Measurements from ENCODE around the gene ADK. TPM values are rescaled to one million over a fixed set of nuclear protein-coding genes. Genes with fewer than 3 reads are reported as not detected.

ADK gene
- polyA plus RNA-seq, 4 donors, result 7.2 to 32.3 (median 16.1) TPM

DNA sequence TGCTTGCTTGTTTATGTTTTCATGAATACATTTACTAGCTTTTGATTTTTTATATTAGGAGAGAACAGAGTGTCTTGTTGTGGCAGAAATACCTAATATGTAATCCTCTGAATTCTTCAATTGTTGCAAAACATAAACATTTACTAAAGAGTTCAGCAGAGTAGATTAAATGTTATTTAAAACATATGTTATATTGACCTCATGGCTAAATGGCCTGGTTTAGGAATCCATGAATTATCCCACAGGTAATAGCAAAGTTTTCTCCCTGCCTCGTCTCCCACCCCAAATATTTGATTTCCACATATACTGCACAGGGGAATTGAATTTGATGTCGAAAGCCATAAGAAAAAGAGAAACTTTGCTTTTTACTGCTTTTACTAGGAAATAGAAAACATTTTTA is 111.8 kb downstream of the ADK start:
- Histone ChIP-seq H3K27ac (ENCODE audit: low read depth in 1 of 3, low read length in 2 of 3) (no peak overlapping the region), H3K36me3 (ENCODE audit: control insufficient read depth in 3 of 3, insufficient read depth in 2 of 3, low read depth in 1 of 3, low read length in 3 of 3) (peaks cover 0 to 3% (median 0%) of the 10 kb centered on the region in 3 donors), H3K9me3 (ENCODE audit: control insufficient read depth in 2 of 2, insufficient read depth in 1 of 2, low read depth in 1 of 2, low read length in 1 of 2) (no peaks in the 10 kb centered on the region), H3K4me3 (ENCODE audit: low read depth in 1 of 3, low read length in 3 of 3) (no peak overlapping the region), H3K27me3 (ENCODE audit: control insufficient read depth in 3 of 3, insufficient read depth in 3 of 3, low read length in 3 of 3) (no peaks in the 10 kb centered on the region), H3K4me1 (ENCODE audit: control insufficient read depth in 3 of 3, insufficient read depth in 2 of 3, low read depth in 1 of 3, low read length in 2 of 3) (no peaks in the 10 kb centered on the region)
- no peak for DNase-seq
- 92 to 94% (median 93%) methylated on average over 2 of the region's 2 CpGs for WGBS, 3 donors
- no peak for FAIRE-seq

DNA sequence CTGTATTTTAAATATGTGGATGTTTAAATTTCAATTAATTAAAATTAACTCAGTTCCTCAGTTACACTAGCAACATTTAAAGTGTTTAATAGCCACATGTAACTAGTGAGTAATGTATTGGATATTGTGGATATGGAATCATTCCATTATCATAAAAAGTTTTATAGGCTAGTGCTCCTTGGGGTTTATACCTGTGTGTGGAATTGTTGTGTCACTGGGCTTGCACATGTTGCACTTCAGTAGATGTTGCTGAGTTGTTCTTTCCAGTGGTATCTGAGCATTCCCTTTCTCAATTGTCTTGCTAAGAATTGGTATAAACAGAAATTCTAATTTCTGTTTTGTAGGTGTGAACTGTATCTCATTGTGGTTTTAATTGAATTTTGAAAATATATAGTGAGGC is 113.0 kb downstream of the ADK start:
- no peak for FAIRE-seq
- no peaks in the 10 kb centered on the region for H3K9me3 ChIP-seq (ENCODE audit: control insufficient read depth in 2 of 2, insufficient read depth in 1 of 2, low read depth in 1 of 2, low read length in 1 of 2)
- peaks cover 0 to 3% (median 0%) of the 10 kb centered on the region in 3 donors for H3K36me3 ChIP-seq (ENCODE audit: control insufficient read depth in 3 of 3, insufficient read depth in 2 of 3, low read depth in 1 of 3, low read length in 3 of 3)
- no peak overlapping the region for H3K27ac ChIP-seq (ENCODE audit: low read depth in 1 of 3, low read length in 2 of 3)
- H3K27me3 ChIP-seq (ENCODE audit: control insufficient read depth in 3 of 3, insufficient read depth in 3 of 3, low read length in 3 of 3), result no peaks in the 10 kb centered on the region
- no peaks in the 10 kb centered on the region for H3K4me1 ChIP-seq (ENCODE audit: control insufficient read depth in 3 of 3, insufficient read depth in 2 of 3, low read depth in 1 of 3, low read length in 2 of 3)
- no peak overlapping the region for H3K4me3 ChIP-seq (ENCODE audit: low read depth in 1 of 3, low read length in 3 of 3)
- DNase-seq, result no peak

DNA sequence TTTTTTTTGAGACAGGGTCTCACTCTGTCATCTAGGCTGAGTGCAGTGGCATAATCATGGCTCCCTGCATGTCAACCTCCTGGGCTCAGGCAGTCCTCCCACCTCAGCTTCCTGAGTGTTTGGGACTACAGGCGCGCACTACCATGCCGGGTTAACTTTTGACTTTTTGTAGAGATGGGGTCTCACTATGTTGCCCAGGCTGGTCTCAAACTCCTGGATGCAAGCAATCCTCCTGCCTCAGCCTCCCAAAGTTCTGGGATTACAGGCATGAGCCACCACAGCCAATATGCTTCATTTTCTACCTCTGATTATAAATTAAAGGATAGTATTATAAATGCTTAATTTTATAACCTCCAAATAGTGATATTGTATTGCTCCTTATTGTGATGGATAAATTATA is 121.3 kb downstream of the ADK start:
- no peak for DNase-seq
- Histone ChIP-seq H3K9me3 (ENCODE audit: control insufficient read depth in 2 of 2, insufficient read depth in 1 of 2, low read depth in 1 of 2, low read length in 1 of 2) (no peaks in the 10 kb centered on the region), H3K4me1 (ENCODE audit: control insufficient read depth in 3 of 3, insufficient read depth in 2 of 3, low read depth in 1 of 3, low read length in 2 of 3) (peaks cover 0 to 7% (median 0%) of the 10 kb centered on the region in 3 donors), H3K4me3 (ENCODE audit: low read depth in 1 of 3, low read length in 3 of 3) (no peak overlapping the region), H3K27me3 (ENCODE audit: control insufficient read depth in 3 of 3, insufficient read depth in 3 of 3, low read length in 3 of 3) (no peaks in the 10 kb centered on the region), H3K27ac (ENCODE audit: low read depth in 1 of 3, low read length in 2 of 3) (no peak overlapping the region), H3K36me3 (ENCODE audit: control insufficient read depth in 3 of 3, insufficient read depth in 2 of 3, low read depth in 1 of 3, low read length in 3 of 3) (no peaks in the 10 kb centered on the region)
- FAIRE-seq, result no peak
- WGBS, 3 donors, result 96 to 100% (median 97%) methylated on average over 3 of the region's 3 CpGs

GRCh38 chr10:74275755-74276290 is 124.8 kb downstream of the ADK start:
- Histone ChIP-seq H3K36me3 (ENCODE audit: control insufficient read depth in 3 of 3, insufficient read depth in 2 of 3, low read depth in 1 of 3, low read length in 3 of 3) (no peaks in the 10 kb centered on the region), H3K27me3 (ENCODE audit: control insufficient read depth in 3 of 3, insufficient read depth in 3 of 3, low read length in 3 of 3) (no peaks in the 10 kb centered on the region), H3K4me3 (ENCODE audit: low read depth in 1 of 3, low read length in 3 of 3) (no peak overlapping the region), H3K27ac (ENCODE audit: low read depth in 1 of 3, low read length in 2 of 3) (peak overlapping the region in 2 of 3 donors; percentile 20 to 40), H3K4me1 (ENCODE audit: control insufficient read depth in 3 of 3, insufficient read depth in 2 of 3, low read depth in 1 of 3, low read length in 2 of 3) (peaks cover 0 to 7% (median 0%) of the 10 kb centered on the region in 3 donors), H3K9me3 (ENCODE audit: control insufficient read depth in 2 of 2, insufficient read depth in 1 of 2, low read depth in 1 of 2, low read length in 1 of 2) (no peaks in the 10 kb centered on the region)
- WGBS, 3 donors, result 53 to 85% (median 72%) methylated on average over 6 of the region's 6 CpGs
- no peak for FAIRE-seq
- DNase-seq, result peak; percentile 41 to 58

GRCh38 chr10:74276416-74276815 is 125.4 kb downstream of the ADK start:
- H3K4me3 ChIP-seq (ENCODE audit: low read depth in 1 of 3, low read length in 3 of 3), result no peak overlapping the region
- H3K27me3 ChIP-seq (ENCODE audit: control insufficient read depth in 3 of 3, insufficient read depth in 3 of 3, low read length in 3 of 3), result no peaks in the 10 kb centered on the region
- H3K9me3 ChIP-seq (ENCODE audit: control insufficient read depth in 2 of 2, insufficient read depth in 1 of 2, low read depth in 1 of 2, low read length in 1 of 2), result no peaks in the 10 kb centered on the region
- FAIRE-seq, result no peak
- H3K4me1 ChIP-seq (ENCODE audit: control insufficient read depth in 3 of 3, insufficient read depth in 2 of 3, low read depth in 1 of 3, low read length in 2 of 3), result peaks cover 0 to 7% (median 0%) of the 10 kb centered on the region in 3 donors
- H3K27ac ChIP-seq (ENCODE audit: low read depth in 1 of 3, low read length in 2 of 3), result peak overlapping the region in 2 of 3 donors; percentile 20 to 40
- DNase-seq, result no peak
- no peaks in the 10 kb centered on the region for H3K36me3 ChIP-seq (ENCODE audit: control insufficient read depth in 3 of 3, insufficient read depth in 2 of 3, low read depth in 1 of 3, low read length in 3 of 3)

GRCh38 chr10:74282151-74282847 is 131.3 kb downstream of the ADK start:
- no peaks in the 10 kb centered on the region for H3K4me1 ChIP-seq (ENCODE audit: control insufficient read depth in 3 of 3, insufficient read depth in 2 of 3, low read depth in 1 of 3, low read length in 2 of 3)
- 94 to 98% (median 97%) methylated on average over 4 of the region's 4 CpGs for WGBS, 3 donors
- no peaks in the 10 kb centered on the region for H3K27me3 ChIP-seq (ENCODE audit: control insufficient read depth in 3 of 3, insufficient read depth in 3 of 3, low read length in 3 of 3)
- H3K36me3 ChIP-seq (ENCODE audit: control insufficient read depth in 3 of 3, insufficient read depth in 2 of 3, low read depth in 1 of 3, low read length in 3 of 3), result no peaks in the 10 kb centered on the region
- no peak for DNase-seq
- peaks cover 0 to 8% of the 10 kb centered on the region in 2 donors for H3K9me3 ChIP-seq (ENCODE audit: control insufficient read depth in 2 of 2, insufficient read depth in 1 of 2, low read depth in 1 of 2, low read length in 1 of 2)
- H3K4me3 ChIP-seq (ENCODE audit: low read depth in 1 of 3, low read length in 3 of 3), result no peak overlapping the region
- no peak for FAIRE-seq
- H3K27ac ChIP-seq (ENCODE audit: low read depth in 1 of 3, low read length in 2 of 3), result no peak overlapping the region

- 93 to 97% (median 94%) methylated on average over 2 of the region's 2 CpGs for WGBS, 3 donors
- Histone ChIP-seq H3K27me3 (ENCODE audit: control insufficient read depth in 3 of 3, insufficient read depth in 3 of 3, low read length in 3 of 3) (no peaks in the 10 kb centered on the region), H3K27ac (ENCODE audit: low read depth in 1 of 3, low read length in 2 of 3) (no peak overlapping the region), H3K36me3 (ENCODE audit: control insufficient read depth in 3 of 3, insufficient read depth in 2 of 3, low read depth in 1 of 3, low read length in 3 of 3) (no peaks in the 10 kb centered on the region), H3K4me3 (ENCODE audit: low read depth in 1 of 3, low read length in 3 of 3) (no peak overlapping the region), H3K4me1 (ENCODE audit: control insufficient read depth in 3 of 3, insufficient read depth in 2 of 3, low read depth in 1 of 3, low read length in 2 of 3) (no peaks in the 10 kb centered on the region), H3K9me3 (ENCODE audit: control insufficient read depth in 2 of 2, insufficient read depth in 1 of 2, low read depth in 1 of 2, low read length in 1 of 2) (peaks cover 0 to 8% of the 10 kb centered on the region in 2 donors)
- DNase-seq (no peak), FAIRE-seq (no peak)
Measured at GRCh38 chr10:74282848-74283210, 131.8 kb downstream of the ADK start.

DNA sequence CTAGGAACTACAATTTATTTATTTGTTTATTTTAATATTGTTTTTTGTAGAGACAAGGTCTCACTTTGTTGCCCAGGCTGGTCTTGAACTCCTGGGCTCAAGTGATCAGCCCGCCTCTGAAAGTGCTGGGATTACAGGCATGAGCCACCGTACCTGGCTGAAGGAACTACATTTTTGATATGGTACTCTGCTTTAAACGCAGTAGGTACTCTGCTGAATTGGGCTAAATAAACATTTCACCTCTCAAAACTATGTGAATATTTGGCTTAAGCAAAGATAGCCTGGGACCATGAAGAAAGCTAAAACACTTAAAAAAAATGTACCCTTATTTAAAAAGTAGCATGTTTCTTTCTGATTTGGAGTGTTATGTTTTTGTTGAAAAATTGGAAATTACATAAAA is 138.2 kb downstream of the ADK start:
- FAIRE-seq (no peak), DNase-seq (no peak)
- no peaks in the 10 kb centered on the region for H3K36me3 ChIP-seq (ENCODE audit: control insufficient read depth in 3 of 3, insufficient read depth in 2 of 3, low read depth in 1 of 3, low read length in 3 of 3)
- no peaks in the 10 kb centered on the region for H3K27me3 ChIP-seq (ENCODE audit: control insufficient read depth in 3 of 3, insufficient read depth in 3 of 3, low read length in 3 of 3)
- peaks cover 0 to 6% of the 10 kb centered on the region in 2 donors for H3K9me3 ChIP-seq (ENCODE audit: control insufficient read depth in 2 of 2, insufficient read depth in 1 of 2, low read depth in 1 of 2, low read length in 1 of 2)
- no peak overlapping the region for H3K4me3 ChIP-seq (ENCODE audit: low read depth in 1 of 3, low read length in 3 of 3)
- 89 to 94% (median 90%) methylated on average over 3 of the region's 3 CpGs for WGBS, 3 donors
- no peaks in the 10 kb centered on the region for H3K4me1 ChIP-seq (ENCODE audit: control insufficient read depth in 3 of 3, insufficient read depth in 2 of 3, low read depth in 1 of 3, low read length in 2 of 3)
- H3K27ac ChIP-seq (ENCODE audit: low read depth in 1 of 3, low read length in 2 of 3), result no peak overlapping the region

- Histone ChIP-seq H3K36me3 (ENCODE audit: control insufficient read depth in 3 of 3, insufficient read depth in 2 of 3, low read depth in 1 of 3, low read length in 3 of 3) (no peaks in the 10 kb centered on the region), H3K27ac (ENCODE audit: low read depth in 1 of 3, low read length in 2 of 3) (peak overlapping the region in 1 of 3 donors; percentile 80), H3K9me3 (ENCODE audit: control insufficient read depth in 2 of 2, insufficient read depth in 1 of 2, low read depth in 1 of 2, low read length in 1 of 2) (peaks cover 0 to 2% of the 10 kb centered on the region in 2 donors), H3K4me1 (ENCODE audit: control insufficient read depth in 3 of 3, insufficient read depth in 2 of 3, low read depth in 1 of 3, low read length in 2 of 3) (no peaks in the 10 kb centered on the region), H3K27me3 (ENCODE audit: control insufficient read depth in 3 of 3, insufficient read depth in 3 of 3, low read length in 3 of 3) (no peaks in the 10 kb centered on the region), H3K4me3 (ENCODE audit: low read depth in 1 of 3, low read length in 3 of 3) (no peak overlapping the region)
- 52 to 88% (median 75%) methylated on average over 4 of the region's 4 CpGs for WGBS, 3 donors
- FAIRE-seq (peak; percentile 10), DNase-seq (no peak)
Measured at GRCh38 chr10:74289951-74290350, 138.9 kb downstream of the ADK start.

Data from small intestine (tissue), 7 donors.